ENCODE measurements around the gene PPP1R12A.

GRCh38 chr12:79929065-79929464 lies 5.8 kb downstream of the PPP1R12A start:
- TF ChIP-seq, protein P1, sequence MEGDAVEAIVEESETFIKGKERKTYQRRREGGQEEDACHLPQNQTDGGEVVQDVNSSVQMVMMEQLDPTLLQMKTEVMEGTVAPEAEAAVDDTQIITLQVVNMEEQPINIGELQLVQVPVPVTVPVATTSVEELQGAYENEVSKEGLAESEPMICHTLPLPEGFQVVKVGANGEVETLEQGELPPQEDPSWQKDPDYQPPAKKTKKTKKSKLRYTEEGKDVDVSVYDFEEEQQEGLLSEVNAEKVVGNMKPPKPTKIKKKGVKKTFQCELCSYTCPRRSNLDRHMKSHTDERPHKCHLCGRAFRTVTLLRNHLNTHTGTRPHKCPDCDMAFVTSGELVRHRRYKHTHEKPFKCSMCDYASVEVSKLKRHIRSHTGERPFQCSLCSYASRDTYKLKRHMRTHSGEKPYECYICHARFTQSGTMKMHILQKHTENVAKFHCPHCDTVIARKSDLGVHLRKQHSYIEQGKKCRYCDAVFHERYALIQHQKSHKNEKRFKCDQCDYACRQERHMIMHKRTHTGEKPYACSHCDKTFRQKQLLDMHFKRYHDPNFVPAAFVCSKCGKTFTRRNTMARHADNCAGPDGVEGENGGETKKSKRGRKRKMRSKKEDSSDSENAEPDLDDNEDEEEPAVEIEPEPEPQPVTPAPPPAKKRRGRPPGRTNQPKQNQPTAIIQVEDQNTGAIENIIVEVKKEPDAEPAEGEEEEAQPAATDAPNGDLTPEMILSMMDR (conservative IDR thresholded peaks at IDR 0.05; ENCODE audit: low read depth, low read length) = no peak
- no peak for TF ChIP-seq POLR2A (IDR thresholded peaks at IDR 0.05; ENCODE audit: low read depth, low read length)
- no peak for TF ChIP-seq MAZ (IDR thresholded peaks at IDR 0.05; ENCODE audit: borderline replicate concordance, low read depth, low read length)
- TF ChIP-seq RFX5 (IDR thresholded peaks at IDR 0.05; ENCODE audit: low read depth, low read length) = no peak
- TF ChIP-seq, protein P2, sequence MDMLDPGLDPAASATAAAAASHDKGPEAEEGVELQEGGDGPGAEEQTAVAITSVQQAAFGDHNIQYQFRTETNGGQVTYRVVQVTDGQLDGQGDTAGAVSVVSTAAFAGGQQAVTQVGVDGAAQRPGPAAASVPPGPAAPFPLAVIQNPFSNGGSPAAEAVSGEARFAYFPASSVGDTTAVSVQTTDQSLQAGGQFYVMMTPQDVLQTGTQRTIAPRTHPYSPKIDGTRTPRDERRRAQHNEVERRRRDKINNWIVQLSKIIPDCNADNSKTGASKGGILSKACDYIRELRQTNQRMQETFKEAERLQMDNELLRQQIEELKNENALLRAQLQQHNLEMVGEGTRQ (IDR thresholded peaks at IDR 0.05; ENCODE audit: low read depth, low read length) = no peak
- TF ChIP-seq MAFK (IDR thresholded peaks at IDR 0.05; ENCODE audit: low read depth, low read length) = no peak
- TF ChIP-seq BHLHE40 (IDR thresholded peaks at IDR 0.05; ENCODE audit: low read depth, low read length) = no peak
- no peak for TF ChIP-seq RCOR1 (IDR thresholded peaks at IDR 0.05; ENCODE audit: insufficient replicate concordance, low read length)
- TF ChIP-seq CEBPB (IDR thresholded peaks at IDR 0.05; ENCODE audit: low read depth, low read length) = no peak
- TF ChIP-seq FOS (IDR thresholded peaks at IDR 0.05; ENCODE audit: low read depth, low read length) = no peak
